A673 (cell line): Measurements from ENCODE around the gene CHD8. TPM values are rescaled to one million over a fixed set of nuclear protein-coding genes. Genes with fewer than 3 reads are reported as not detected.

Experiments used
- BruUV-seq: library from RNA; stranded (reverse); fragments of 400-500 nt; replicated peaks from 2 replicates; lab custom pipeline; 2021; lab: Mats Ljungman, UMichigan
- CTCF ChIA-PET: fragments of 300-600 bp; sonication (Branson Sonifier 250); formaldehyde crosslinking; loops from one replicate; lab custom pipeline; 2022; ENCODE audit warnings: antibody characterized with exemption; lab: Charles Lee
- POLR2A ChIA-PET: fragments of 300-600 bp; sonication (Branson Sonifier 250); formaldehyde crosslinking; loops from one replicate; lab custom pipeline; 2022; ENCODE audit warnings: antibody characterized with exemption; ENCODE audit not compliant: low non-redundant PET; lab: Charles Lee
- DNase-seq: peaks from one replicate; pipeline ENCODE4 v3.0.0-alpha.2; 2015; ENCODE audit warnings: low spot score
- H3K27ac ChIP-seq: fragments of 200-600 bp; sonication (generic); 2 replicates; pipeline ENCODE4 v1.5.1; 2016; ENCODE audit warnings: mixed run types, low read depth, mild to moderate bottlenecking, mixed read lengths, antibody characterized with exemption, low read length; ENCODE audit not compliant: poor library complexity, severe bottlenecking
- H3K27me3 ChIP-seq: fragments of 200-600 bp; sonication (generic); replicated peaks from 2 replicates; pipeline ENCODE4 v1.6.1; 2017; ENCODE audit warnings: mixed run types, low read depth, mild to moderate bottlenecking, mixed read lengths, antibody characterized with exemption, low read length; ENCODE audit not compliant: insufficient read depth, poor library complexity
- H3K36me3 ChIP-seq: fragments of 200-600 bp; sonication (generic); 2 replicates; pipeline ENCODE4 v1.6.1; 2016; ENCODE audit warnings: mixed run types, mild to moderate bottlenecking, mixed read lengths, antibody characterized with exemption, low read length; ENCODE audit not compliant: insufficient read depth, poor library complexity, severe bottlenecking
- H3K4me1 ChIP-seq: fragments of 200-600 bp; sonication (generic); 2 replicates; pipeline ENCODE4 v1.6.1; 2017; ENCODE audit warnings: mixed run types, mild to moderate bottlenecking, mixed read lengths, antibody characterized with exemption, low read length; ENCODE audit not compliant: insufficient read depth, poor library complexity, severe bottlenecking
- H3K4me3 ChIP-seq: fragments of 200-600 bp; sonication (generic); 2 replicates; pipeline ENCODE4 v1.5.1; 2016; ENCODE audit warnings: low read depth, mixed run types, mild to moderate bottlenecking, mixed read lengths, low read length; ENCODE audit not compliant: poor library complexity, severe bottlenecking
- H3K9me3 ChIP-seq: fragments of 200-600 bp; sonication (generic); 2 replicates; pipeline ENCODE4 v1.6.1; 2016; ENCODE audit warnings: mixed run types, low read depth, mild to moderate bottlenecking, mixed read lengths, antibody characterized with exemption, low read length; ENCODE audit not compliant: poor library complexity, severe bottlenecking
- CTCF ChIP-seq: fragments of 300-800, 200-600 bp; sonication (generic); conservative IDR thresholded peaks from 2 replicates; pipeline ENCODE4 v1.5.1; 2017; ENCODE audit warnings: low read depth, mild to moderate bottlenecking, antibody characterized with exemption, low read length, moderate library complexity, mixed read lengths
- EZH2 ChIP-seq: fragments of 200-600 bp; sonication (generic); IDR thresholded peaks from 2 replicates; pipeline ENCODE4 v1.6.1; 2017; ENCODE audit warnings: borderline replicate concordance, low read depth, mild to moderate bottlenecking, mixed read lengths, antibody characterized with exemption, low read length; ENCODE audit not compliant: poor library complexity, severe bottlenecking
- intact Hi-C: fragments of 100-400 bp; cut with micrococcal nuclease; formaldehyde crosslinking; loops from one replicate; pipeline ENCODE4 v1.10.0; 2022; ENCODE audit not compliant: unreplicated experiment
- total RNA-seq: library from RNA; stranded (reverse); gene quantifications from 2 replicates; pipeline ENCODE4 v1.2.3, GENCODE V29; 2021

Gene CHD8
- total RNA-seq, 1 experiment from 2014 or later, result 128 TPM

- peaks cover 93% of the 10 kb centered on the region for H3K36me3 ChIP-seq
- H3K4me1 ChIP-seq, result no peaks in the 10 kb centered on the region
- no peak overlapping the region for H3K4me3 ChIP-seq
- intact Hi-C loops, result no loop called here
- CTCF ChIA-PET, result no interaction called here
- no peaks in the 10 kb centered on the region for H3K9me3 ChIP-seq
- TF ChIP-seq EZH2, result no peak
- TF ChIP-seq CTCF, result no peak
- H3K27me3 ChIP-seq, result no peaks in the 10 kb centered on the region
- POLR2A ChIA-PET, result no interaction called here
- no peak overlapping the region for H3K27ac ChIP-seq
- no TSS peak for BruUV-seq
- no peak for DNase-seq
These were observed 56.5 kb downstream of the CHD8 start for GRCh38 chr14:21399311-21399870.

- no peak for TF ChIP-seq CTCF
- no peak for TF ChIP-seq EZH2
- no peak for DNase-seq
- H3K27me3 ChIP-seq, result no peaks in the 10 kb centered on the region
- no TSS peak for BruUV-seq
- H3K27ac ChIP-seq, result no peak overlapping the region
- CTCF ChIA-PET, result no interaction called here
- POLR2A ChIA-PET, result no interaction called here
- H3K4me3 ChIP-seq, result no peak overlapping the region
- no peaks in the 10 kb centered on the region for H3K9me3 ChIP-seq
- intact Hi-C loops, result no loop called here
- H3K4me1 ChIP-seq, result no peaks in the 10 kb centered on the region
- peaks cover 93% of the 10 kb centered on the region for H3K36me3 ChIP-seq
These were observed 57.0 kb downstream of the CHD8 start for GRCh38 chr14:21398901-21399300.

- no peaks in the 10 kb centered on the region for H3K27me3 ChIP-seq
- intact Hi-C loops, result no loop called here
- peaks cover 91% of the 10 kb centered on the region for H3K36me3 ChIP-seq
- H3K4me1 ChIP-seq, result no peaks in the 10 kb centered on the region
- ChIA-PET POLR2A (no interaction called here), CTCF (no interaction called here)
- no TSS peak for BruUV-seq
- no peak overlapping the region for H3K4me3 ChIP-seq
- TF ChIP-seq CTCF (no peak), EZH2 (no peak)
- no peak overlapping the region for H3K27ac ChIP-seq
- H3K9me3 ChIP-seq, result no peaks in the 10 kb centered on the region
- DNase-seq, result no peak
These were observed 60.5 kb downstream of the CHD8 start for GRCh38 chr14:21395450-21395849.
